HG03342 (cell line): ENCODE results near the gene BCL11A.

Experiments used
- ATAC-seq: cut with Tn5 transposase; IDR thresholded peaks from one replicate; pipeline ENCODE4 v1.9.1; 2021; ENCODE audit warnings: mild to moderate bottlenecking, moderate library complexity; ENCODE audit not compliant: unreplicated experiment

BCL11A gene

GRCh38 chr2:60489289-60489688 lies 64.2 kb downstream of the BCL11A start:
- ATAC-seq: no peak

GRCh38 chr2:60488291-60488690 lies 65.2 kb downstream of the BCL11A start:
- peak; percentile 66 for ATAC-seq

- no peak for ATAC-seq
Measured at GRCh38 chr2:60487174-60487573, 66.3 kb downstream of the BCL11A start.

GRCh38 chr2:60486551-60486950 lies 66.9 kb downstream of the BCL11A start:
- ATAC-seq: no peak

DNA sequence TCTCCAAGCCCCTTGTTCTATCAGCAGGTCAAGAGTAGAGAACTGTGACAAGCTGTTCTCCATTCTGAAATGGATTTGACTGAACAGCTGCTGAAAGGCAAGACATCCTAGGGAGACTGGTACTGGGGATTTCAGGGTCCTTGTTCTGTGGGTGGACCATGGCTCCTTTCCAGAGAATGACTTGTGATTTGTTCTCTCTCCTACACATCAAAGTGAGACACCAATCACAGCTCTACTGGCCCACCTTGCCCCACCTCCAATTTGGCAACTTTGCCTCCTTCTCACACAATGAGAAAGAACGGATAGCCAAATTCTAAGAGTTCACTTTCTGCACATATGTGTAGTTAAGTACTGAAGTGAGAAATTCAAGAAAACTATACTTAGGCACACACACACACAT lies 67.4 kb downstream of the BCL11A start:
- peak; percentile 29 for ATAC-seq

GRCh38 chr2:60485550-60485949 lies 67.9 kb downstream of the BCL11A start:
- ATAC-seq: no peak

DNA sequence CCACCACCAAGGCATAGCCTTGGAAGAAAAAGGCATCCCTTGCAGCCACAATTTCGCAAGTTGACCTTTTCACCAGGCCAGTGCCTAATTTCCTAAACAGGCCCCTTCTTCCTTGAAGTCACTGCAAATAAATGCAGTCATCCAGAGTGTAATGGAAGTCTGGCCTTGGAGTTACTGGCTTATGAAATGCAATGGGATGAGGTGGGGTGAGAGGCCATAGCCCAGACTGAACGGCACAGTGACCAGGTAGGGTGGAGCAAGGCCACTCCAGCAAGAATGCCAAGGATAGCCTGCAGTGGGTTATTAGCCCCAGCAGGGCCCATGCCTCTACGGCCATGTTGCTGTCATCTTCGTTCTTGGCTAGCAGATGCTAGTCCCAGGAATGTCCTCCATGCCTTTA lies 68.4 kb downstream of the BCL11A start:
- no peak for ATAC-seq

GRCh38 chr2:60484133-60484645 lies 69.3 kb downstream of the BCL11A start:
- ATAC-seq: no peak

DNA sequence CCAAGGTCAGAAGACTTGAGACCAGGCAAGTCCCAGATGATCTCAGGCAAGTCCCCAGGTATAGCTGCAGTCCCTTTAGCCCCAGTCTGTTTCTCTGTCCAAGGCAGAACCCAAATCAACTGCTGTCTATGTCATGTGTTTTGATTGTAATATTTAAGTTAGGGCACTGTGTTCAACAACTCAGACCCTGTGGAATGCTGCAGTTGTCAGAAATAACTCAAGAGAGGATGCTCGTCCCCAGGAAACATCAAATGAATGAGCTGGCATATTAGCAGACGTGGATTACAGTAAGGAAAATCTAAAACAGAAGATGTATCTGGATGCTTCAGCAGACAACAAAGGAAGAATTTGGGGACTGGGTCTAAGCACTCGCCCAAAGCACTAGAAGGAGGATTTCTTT lies 70.1 kb downstream of the BCL11A start:
- no peak for ATAC-seq

DNA sequence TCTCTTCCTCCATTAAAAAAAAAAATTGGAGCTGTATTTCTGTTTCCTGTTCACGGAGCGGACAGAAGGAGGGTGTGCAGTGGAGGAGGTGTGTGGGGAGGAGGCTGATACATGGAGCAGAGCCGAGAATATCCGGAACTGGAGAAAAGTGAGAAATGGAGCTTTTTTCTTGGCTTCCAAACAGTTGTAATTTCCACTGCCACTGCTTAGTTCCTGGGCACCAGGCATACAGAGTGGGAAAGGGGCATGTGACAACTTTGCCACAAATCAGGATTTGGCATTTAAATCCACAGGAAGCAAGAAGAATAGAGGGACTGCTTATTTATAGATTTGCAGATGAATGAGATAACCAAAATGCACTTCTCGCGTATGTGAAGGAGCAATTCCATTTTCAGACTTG lies 71.2 kb downstream of the BCL11A start:
- ATAC-seq: no peak

DNA sequence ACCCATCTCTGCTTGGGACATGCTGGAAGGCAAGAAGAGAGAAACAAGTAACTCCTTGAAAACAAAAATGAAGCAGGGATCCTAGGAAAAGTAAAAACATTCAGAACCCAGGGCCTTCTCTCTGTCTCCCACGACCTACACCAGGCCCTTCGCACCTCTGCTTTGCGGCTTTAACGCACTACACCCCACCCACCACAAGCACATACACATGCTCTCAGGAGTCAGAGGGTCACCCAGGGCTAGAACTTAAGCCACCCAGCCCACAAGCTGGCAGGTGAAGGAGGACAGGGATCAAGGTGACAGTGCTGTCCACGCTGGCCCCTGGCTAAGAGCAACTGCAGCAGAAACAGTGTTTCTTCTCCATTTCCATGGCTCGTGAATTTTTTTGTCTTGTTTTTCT lies 72.2 kb downstream of the BCL11A start:
- ATAC-seq: no peak

GRCh38 chr2:60480089-60480773 lies 73.2 kb downstream of the BCL11A start:
- ATAC-seq: peak; percentile 36

DNA sequence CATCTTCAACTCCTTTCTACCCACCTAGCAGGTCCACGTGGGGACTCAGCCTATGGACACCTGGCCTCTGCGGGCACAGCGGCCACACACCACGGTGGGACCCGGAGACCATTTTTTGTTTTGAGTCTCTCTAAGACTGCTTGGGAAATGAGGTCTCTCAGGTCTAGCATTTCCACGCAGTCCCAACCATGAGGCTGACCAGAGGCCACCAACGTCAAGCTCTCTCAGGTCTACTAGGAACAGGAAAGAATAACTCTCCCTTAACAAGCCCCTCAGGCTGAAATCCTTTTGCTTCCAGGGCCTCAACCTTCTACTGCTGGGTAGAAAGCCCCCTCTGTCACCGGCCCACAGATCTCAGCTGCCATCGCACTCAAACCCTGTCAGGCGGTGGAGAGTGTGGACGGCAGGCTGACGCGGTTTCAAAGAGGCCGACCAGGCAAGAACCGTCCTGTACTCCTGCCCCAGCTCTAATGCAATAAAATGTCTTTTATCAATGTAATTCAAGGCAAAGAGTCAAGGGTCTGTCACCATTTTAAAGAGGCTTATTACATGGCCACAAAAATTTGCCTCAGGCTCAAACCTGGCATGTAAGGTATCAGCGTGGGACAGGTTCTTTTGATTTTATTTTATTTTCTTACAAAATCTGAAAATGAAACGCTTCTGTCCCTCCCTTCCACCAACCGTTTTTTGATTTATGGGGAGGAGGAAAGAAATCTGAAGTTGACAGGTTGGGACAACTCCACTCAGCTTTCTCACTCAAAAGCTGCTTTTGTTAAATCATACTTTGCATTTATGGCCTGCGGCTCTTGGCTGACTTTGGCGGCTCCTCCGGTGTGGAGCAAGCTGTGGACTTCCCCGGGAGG lies 74.0 kb downstream of the BCL11A start:
- no peak for ATAC-seq

DNA sequence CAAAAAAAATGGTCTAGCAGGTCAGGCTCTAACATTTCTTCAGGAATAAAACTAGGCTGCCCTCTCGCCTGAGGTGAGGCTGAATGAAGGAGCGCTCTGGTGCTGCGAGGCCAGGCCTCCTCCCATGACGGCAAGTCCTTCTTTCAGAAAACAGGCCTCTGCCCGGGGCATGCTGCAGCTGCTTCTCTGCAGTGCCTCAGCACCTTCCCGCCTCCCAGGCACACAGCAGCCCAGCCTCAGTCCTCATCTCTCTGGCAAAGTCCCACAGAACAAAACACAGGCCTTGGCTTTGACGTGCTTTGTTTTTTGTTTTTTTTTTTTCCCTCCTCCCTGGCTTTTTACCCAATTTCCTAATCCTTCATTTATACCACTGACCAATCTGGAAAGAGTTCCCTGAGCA lies 74.8 kb downstream of the BCL11A start:
- no peak for ATAC-seq

- ATAC-seq: no peak
Measured at GRCh38 chr2:60476206-60476954, 77.1 kb downstream of the BCL11A start.

GRCh38 chr2:60475123-60475830 lies 78.2 kb downstream of the BCL11A start:
- peak; percentile 35 for ATAC-seq

DNA sequence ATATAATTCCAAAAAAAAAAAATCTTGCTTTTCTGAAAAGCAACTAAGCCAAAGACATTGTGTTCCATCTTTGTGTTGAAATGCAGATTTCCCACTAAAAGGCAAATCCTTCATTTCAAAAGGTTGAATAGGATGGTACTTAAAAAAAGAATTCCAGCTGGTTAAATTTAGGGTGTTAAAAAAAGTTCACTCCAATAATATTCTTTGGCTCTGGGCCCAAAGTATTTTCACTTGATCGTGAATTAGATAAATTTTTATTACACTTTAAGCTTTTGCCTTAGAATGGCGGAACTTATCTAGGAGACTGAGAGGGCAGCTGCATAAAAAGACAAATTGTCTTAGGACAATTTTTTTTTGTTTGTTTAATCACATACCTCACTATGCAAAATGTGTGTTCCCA lies 79.2 kb downstream of the BCL11A start:
- no peak for ATAC-seq

- no peak for ATAC-seq
Measured at GRCh38 chr2:60473546-60473945, 79.9 kb downstream of the BCL11A start.

DNA sequence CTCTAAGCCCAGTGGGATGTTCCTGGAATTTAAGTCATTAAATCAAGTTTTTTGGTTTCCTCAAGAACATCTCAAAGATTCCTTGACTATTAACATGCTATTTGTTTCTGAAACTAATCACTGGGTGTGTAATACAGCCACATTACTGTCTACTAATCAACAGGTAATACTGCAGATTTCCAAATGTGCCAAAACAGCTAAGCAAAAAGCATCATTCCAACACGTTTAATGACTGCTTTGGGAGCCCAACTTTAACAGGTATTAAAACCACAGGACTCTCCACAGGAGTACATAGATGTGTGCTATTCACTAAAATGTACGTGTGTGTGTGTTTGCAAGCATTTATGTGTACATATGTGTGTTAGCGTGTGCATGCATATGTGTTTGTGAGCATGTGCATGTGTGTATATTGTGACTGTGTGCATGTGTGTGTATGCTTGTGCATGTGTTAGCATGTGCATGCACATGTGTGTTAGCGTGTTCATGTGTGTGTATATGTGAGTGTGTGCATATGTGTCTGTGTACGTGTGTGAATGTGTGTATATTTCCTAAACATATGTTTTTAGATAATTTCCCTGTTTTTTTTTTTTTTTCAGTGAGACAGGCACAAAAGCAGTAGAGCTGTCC lies 80.7 kb downstream of the BCL11A start:
- ATAC-seq: no peak

DNA sequence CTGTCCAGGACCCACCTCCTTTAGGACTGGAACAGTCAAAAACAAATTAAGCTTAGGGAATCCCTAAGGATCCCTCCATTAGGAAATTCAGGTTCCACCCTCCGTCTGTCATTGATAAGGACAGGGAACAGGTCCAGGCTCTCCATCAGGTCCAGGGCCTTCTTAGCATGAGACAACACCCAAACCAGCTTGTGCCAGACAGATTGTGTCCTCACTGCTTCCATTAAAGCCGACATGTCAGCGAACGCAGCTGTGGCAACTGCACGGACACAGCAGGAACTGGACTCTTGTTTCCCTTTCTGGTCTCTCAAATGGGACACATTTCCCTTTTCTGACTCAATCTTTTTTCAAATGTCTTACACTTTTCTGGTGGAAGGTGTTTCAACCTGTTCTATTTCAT lies 81.4 kb downstream of the BCL11A start:
- no peak for ATAC-seq
